ENCODE results near the gene RIPOR2.

- TF ChIP-seq CTCF (IDR thresholded peaks at IDR 0.05), result no peak
- no peak for TF ChIP-seq POLR2A (IDR thresholded peaks at IDR 0.05)
Observed at GRCh38 chr6:24763578-24763977, 172.2 kb downstream of the RIPOR2 start.

Measured in Peyer's patch (tissue), 4 donors.